ENCODE data around the gene BAZ1B. TPM values are rescaled to one million over a fixed set of nuclear protein-coding genes. Genes with fewer than 3 reads are reported as not detected.
A peak's percentile ranks its signal among the peaks of the same experiment; 100 is the strongest.

The BAZ1B gene
- total and polyA plus RNA-seq, 9 of the 15 experiments (the other 6 are each of a cell fraction or from before 2014, with no cell fraction given): 15.0 to 134 (median 79.5) TPM

GRCh38 chr7:73521636-73522104 is 423 bp downstream of the BAZ1B start (continued):
- TF ChIP-seq HMGXB4 (CRISPR knock-in tag; IDR thresholded peaks at IDR 0.05) (peak; percentile 86), MYBL2 (IDR thresholded peaks at IDR 0.05; ENCODE audit: low read depth) (no peak), MYBL2 (CRISPR knock-in tag; IDR thresholded peaks at IDR 0.05; ENCODE audit: borderline replicate concordance) (no peak), FOS (IDR thresholded peaks at IDR 0.05; ENCODE audit: extremely low read depth, insufficient read length) (no peak), ZNF197 (CRISPR knock-in tag; IDR thresholded peaks at IDR 0.05; ENCODE audit: low read depth) (0 out of 2 replicates have a peak, but pooled peaks have one; percentile 25), SIN3A (IDR thresholded peaks at IDR 0.05; ENCODE audit: borderline replicate concordance in 2 of 2, control insufficient read depth in 1 of 2, low read depth in 2 of 2, low read length in 2 of 2) (no peak), FIP1L1 (IDR thresholded peaks at IDR 0.05; ENCODE audit: low read depth, low read length, poor library complexity, severe bottlenecking) (peak; percentile 54), CHD2 (IDR thresholded peaks at IDR 0.05; ENCODE audit: low read depth, low read length) (peak; percentile 87), ZNF592 (IDR thresholded peaks at IDR 0.05) (peak; percentile 31; the same call in 1 of the 2 replicates), RBM22 (IDR thresholded peaks at IDR 0.05; ENCODE audit: low read depth, low read length, poor library complexity, severe bottlenecking) (no peak), ZNF140 (CRISPR knock-in tag; IDR thresholded peaks at IDR 0.05) (no peak), USF2 (CRISPR knock-in tag; IDR thresholded peaks at IDR 0.05) (no peak), ZNF282 (CRISPR knock-in tag; IDR thresholded peaks at IDR 0.05) (0 out of 2 replicates have a peak, but pooled peaks have one; percentile 58), XRCC3 (IDR thresholded peaks at IDR 0.05) (no peak), ETV6 (IDR thresholded peaks at IDR 0.05; ENCODE audit: borderline replicate concordance in 1 of 2, low read depth in 2 of 2, low read length in 1 of 2) (no peak), ETV6 (CRISPR knock-in tag; IDR thresholded peaks at IDR 0.05; ENCODE audit: borderline replicate concordance) (peak; percentile 22; the same call in 1 of the 2 replicates), MLX (CRISPR knock-in tag; conservative IDR thresholded peaks at IDR 0.05) (0 out of 4 replicates have a peak, but pooled peaks of 1 of the 2 experiments have one; percentile 41), NKRF (IDR thresholded peaks at IDR 0.05; ENCODE audit: borderline replicate concordance) (no peak)
